Stimulated activated CD8-positive, alpha-beta memory T cell treated with anti-CD3 and anti-CD28 coated beads, Interleukin-12 subunit alpha, Interleukin-12 subunit beta, amount 100 ng/mL, for 24 hours (primary cell): Measurements from ENCODE around the gene CACNA1A.
"Not testable (repeated sequence)": the region's sequence is repeated elsewhere in the genome, so short reads cannot be mapped to it uniquely, and the experiment has no call there.

ENCODE experiments used
- DNase-seq: peaks from one replicate; pipeline ENCODE4 v3.0.0-alpha.2; 2020; ENCODE audit errors: extremely low read depth

Gene CACNA1A

DNA sequence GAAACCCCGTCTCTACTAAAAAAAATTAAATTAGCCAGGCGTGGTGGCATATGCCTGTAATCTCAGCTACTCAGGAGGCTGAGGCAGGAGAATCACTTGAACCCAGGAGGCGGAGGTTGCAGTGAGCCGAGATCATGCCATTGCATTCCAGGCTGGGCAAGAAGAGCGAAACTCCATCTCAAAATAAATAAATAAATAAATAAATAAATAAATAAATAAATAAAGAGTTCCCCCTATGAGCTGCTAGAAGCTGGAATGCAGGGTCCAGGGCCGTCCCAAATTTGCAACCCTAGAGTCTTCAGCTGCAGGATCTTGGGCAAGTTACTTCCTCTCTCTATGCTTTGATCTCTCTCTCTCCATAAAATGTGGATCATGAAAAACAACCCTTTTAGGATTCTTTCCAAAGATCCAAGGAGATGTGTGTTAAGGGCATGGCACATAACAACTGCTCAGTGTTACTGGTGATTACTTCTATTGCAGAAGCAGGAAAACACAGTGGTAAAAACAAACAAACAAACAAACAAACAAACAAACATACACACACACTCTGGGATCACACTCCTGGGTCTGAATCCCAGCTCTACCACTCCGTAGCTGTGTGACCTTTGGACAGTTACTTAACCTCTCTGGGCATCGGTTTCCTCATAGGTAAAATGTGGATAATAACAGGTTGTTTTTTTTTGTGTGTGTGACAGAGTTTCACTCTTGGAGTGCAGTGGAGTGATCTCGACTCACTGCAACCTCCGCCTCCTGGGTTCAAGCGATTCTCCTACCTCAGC, 78.8 kb downstream of the CACNA1A start:
- DNase-seq, result no peak

DNA sequence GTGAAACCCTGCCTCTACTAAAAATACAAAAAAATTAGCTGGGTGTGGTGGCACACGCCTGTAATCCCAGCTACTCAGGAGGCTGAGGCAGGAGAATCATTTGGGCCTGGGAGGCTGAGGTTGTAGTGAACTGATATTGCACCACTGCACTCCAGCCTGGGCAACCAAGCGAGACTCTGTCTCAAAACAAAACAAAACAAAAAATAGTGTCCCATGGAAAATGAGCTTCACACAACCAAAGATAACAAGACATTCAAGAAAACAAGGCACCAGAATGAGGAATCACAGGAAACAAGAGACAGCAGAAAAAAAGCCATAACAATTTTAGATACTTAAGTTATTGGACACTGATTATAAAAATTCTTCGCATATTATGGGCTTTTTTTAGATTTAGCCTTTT, 80.4 kb downstream of the CACNA1A start:
- not testable (repeated sequence) for DNase-seq

DNA sequence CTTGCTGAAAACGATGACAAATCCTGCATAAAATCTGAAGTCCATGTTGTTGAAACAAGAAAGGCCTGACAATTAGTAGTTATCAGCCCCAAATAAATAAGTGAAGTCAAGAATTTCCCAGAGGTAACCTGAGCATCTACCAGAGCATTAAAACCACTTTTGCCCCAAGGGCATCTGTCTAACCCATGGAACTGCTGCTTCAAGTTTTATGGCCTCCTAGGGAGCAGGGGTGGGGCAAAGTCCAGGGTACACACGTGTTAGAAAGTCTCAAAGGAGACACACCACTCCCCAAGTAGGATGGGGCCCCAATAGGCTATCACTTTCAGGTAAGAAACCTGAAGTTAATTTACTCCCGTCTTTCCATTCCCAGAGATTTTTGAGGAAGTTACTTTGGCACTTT, 81.1 kb downstream of the CACNA1A start:
- no peak for DNase-seq

DNA sequence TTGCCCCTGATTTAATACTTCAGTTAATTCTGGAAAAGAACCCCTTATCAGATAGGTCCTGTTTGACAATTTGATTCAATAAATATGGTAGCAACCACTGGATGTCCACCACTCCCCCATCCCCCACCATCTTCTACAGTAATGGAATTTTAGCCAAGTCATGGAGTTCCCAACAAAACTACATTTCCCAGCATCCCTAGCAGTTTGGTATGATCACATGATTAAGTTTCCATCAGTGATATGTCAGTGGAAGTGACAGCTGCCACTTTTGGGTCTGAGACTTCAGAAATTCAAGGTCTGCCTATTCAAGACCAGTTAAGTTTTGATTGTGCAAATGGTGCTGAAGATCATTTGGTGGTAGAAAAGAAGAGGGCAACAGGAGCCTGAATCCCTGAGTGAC, 85.5 kb downstream of the CACNA1A start:
- no peak for DNase-seq

DNA sequence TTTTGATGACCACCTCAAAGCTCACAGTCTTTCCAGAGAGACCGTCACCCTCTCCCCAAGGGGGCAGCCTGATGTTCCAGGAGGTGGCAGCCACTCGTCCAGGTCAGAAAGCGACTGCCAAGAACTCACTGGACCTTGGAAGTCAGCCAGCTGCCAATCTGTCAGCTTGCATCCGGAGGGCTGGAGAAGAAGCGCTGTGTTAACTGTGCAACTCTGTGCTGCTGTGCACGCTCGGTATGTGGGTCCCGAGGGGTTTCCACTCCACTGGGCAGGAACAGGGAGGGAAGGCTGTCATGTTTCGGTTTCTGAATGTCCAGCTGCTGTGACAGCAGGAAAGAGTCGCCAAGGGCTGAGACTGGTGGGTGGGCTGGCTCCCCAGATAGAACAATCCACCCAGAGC, 89.2 kb downstream of the CACNA1A start:
- no peak for DNase-seq

DNA sequence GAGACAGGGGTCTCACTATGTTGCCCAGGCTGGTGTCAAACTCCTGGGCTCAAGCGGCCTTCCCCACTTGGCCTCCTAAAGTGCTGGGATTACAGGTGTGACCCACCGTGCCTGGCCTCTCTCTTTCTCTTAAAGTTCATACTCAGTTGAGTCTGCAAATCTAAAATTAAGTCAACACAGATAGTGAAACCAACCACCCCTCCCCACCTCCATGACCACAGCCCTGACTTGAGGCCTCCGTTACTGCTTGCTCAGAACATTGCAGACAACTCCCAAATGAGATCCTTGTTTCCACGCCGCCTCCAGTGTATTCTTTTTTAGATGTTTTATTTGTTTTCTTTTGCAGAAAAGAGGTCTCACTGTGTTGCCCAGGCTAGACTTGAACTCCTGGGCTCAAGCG, 94.4 kb downstream of the CACNA1A start:
- DNase-seq, result no peak

DNA sequence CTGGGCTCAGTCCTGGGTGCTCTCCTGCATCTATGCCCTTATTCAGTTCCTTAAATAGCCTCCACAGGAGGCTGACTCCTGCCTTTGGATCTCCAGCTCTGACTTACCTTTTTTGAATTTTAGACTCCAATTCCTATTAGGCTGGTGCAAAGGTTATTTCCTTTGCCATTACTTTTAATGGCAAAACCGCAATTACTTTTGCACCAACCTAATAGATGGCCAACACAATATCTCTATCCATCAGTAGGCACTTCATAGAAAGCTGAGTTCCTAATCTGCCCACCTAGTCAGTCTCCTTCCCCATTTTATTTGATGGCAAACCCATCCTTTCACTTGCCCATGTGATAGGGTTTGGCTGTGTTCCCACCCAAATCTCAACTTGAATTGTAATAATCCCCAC, 95.3 kb downstream of the CACNA1A start:
- DNase-seq, result no peak

DNA sequence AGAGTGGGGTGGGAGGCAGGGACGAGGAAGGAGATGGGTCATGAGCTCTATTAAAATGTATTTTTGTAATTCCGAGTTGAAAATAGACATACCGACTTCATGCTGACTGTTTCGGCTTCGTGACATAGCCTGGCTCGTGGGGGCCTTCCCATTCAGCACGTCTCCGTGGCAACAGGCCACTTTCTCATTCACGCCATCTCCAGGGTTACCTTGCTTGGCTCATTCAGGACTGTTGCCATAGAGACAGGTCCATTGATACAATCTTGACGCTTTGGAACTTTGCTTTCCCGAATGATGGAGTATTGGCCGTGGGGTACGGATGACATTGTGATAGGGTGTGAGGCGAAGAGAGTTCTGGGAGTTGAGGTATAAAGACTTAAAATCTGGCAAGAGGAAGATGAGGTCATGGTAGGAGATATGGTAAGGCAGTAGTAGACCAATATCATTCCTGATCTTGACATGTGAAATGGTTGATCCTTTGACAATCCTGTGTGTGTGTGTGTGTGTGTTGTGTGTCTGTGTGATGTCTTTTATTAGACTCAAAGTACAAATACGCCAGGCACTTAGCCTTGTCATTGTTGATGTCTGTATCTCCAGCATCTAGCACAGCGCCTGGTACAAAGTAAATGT, 97.3 kb downstream of the CACNA1A start:
- no peak for DNase-seq

DNA sequence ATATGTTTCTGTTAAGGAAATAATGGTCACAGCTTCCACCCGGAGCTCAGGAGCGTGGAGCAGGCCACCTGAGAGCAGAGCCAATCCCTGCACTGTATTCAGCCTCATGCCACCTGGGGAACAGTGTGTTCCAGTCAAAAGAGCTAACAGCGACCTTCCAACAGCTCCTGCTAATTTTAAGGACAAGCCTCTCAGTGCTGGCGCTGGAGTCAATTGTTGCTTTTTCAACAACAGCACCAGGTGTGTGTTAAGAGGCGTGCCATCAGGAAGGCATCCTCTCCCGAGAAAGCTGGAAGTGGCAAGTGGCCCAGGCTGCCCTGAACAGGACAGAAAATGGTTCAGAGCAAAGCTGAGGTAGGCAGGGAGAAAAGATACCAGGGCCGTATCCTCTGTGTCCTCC, 102.0 kb downstream of the CACNA1A start:
- no peak for DNase-seq

DNA sequence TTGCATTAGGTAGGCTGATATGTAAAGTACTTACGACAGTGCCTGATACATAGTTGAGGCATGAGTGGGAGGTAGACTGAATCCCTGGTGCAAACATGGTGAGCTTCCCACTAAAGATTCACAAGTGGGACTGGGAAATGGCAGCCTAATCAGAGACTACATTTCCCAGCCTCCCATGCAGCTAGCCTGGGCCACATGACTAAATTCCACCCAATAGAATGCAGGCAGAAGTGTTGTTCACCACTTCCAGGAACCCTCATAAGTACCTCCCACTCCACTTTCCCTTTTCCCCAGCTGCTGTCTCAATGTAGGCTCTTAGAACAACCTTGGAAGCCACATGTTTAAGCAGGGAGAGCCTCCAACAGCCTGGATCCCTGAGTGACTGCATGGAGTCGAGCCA, 104.9 kb downstream of the CACNA1A start:
- DNase-seq, result no peak

DNA sequence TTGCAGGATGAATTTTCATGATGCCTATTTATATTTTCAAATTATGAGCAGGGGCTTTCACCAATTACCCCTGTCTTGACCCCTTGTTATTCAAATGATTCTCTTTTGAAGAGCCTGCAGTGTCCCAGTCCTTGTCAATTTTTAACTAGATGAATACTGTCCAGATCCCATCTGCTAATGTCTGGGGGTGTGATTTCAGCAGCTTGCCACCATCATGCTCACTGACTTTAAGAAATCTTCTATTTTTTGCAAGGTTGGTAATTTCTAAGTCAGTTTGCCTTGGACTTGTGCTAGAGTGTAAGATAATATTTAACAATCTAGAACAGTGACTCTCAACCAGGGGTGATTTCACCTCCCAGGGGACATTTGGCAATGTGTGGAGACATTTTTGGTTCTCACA, 106.0 kb downstream of the CACNA1A start:
- DNase-seq, result no peak

DNA sequence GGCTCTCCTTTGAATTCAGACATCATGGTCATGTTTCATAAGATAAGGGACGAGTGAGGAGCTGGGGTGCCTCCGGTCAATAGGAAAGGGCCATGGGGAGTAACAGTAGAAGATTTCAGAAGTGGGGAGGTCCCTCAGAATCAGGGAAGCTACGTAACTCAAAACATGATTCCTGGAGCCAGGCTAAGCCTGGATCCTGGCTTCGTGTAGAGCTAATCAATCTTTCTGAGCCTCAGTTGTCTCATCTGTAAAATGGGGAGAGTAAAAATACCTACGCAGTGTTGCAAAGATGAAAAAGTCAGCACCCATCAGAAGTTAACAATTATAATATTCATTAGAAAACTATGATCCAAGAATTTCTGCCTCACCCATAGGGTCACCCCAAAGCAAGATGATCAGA, 106.5 kb downstream of the CACNA1A start:
- DNase-seq, result no peak

DNA sequence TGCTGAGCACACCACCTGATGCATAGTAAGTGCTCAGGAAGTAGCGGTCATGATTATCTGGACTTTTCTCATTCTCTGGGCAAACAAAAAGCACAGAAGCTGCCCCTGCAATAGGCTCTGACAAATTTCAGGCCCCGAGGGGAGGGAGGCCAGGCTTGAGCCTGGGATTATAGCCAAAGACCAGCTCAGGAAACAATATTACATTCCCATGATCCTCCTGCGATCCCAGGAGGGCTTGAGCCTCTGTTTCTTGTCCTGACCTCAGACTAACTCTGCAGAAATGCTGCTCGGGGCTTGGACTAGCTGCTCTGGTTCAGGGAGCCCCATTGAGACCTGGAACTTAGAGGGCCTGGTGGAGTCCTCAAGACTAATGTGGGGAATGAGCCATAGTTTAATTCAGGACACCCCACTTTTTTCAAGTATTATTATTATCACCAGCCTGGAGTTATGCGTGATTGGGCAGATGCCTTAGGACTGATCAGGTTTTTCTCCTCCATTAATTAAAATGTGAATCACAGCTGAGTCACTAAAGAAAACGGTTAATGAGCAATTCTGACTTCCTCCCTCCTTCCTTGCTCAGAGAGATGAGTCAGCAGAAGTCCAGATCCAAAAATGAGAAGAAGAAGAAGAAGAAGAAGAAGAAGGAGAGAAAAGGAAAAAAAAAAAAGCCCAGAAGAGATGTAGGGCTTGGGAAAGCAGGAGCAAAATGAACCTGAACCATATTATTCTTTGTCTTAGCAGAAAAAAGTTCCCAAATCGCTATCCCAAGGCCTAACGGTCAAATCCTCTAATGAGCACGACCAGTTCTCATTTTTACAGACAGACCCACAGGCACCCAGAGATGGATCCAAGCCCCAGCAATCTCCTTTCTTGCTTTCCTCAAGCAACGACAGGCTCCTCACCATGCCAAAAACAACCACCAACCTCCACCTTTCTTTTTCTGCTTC, 107.2 kb downstream of the CACNA1A start:
- no peak for DNase-seq

DNA sequence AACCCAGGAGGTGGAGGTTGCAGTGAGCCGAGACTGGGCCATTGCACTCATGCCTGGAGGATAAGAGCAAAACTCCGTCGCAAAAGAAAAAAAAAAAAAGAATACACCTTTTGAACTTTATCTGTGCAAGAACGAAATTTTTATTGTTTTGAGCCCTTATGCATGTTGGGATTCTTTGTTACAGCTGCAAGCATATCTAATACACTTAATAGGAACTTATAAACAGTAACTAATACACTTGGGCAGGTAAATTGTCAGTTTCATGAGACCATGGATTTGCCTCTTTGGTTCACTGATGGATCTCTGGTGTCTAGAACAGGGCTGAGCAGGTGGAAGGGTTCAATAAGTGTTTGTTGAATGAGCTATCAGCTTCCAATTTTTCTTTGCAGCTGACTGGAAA, 108.1 kb downstream of the CACNA1A start:
- DNase-seq, result no peak

DNA sequence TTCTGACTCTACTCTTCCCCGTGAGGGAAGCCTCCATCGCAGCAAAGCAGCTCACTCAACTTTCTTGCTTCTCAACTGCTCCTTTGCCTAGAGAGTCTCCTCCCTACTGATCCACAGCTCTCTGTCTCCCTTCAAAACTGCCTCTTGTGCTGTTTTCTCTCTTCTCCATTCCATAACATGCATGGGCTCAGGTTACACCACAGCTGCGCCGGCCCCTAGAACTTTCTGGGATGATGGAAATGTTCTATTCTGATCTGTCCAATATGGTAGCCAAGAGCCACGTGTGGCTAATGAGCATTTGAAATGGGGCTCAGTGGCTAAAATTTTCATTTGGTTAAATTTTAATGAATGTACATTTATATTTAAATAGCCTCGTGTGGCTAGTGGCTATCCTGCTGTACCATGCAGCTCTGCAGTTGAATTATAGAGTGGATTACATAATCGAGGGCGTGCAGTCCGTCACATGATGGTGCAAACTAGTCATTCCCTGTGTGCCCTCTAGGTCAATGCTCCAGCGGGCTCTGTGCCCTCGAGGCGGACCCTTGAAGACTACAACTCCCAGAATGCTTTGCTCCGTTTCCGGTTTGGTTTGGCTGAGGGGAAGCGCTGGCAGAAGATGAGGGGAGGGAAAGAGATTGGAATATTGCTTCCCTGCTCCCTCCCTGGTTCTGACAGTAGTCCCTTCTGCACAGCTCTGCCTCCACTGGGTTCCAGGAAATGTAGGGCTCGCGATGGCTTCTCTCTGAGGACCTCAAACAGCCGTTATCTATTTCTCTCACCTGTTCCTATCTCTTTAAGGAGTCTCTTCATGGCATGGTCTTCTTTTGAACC, 109.8 kb downstream of the CACNA1A start:
- DNase-seq, result no peak

DNA sequence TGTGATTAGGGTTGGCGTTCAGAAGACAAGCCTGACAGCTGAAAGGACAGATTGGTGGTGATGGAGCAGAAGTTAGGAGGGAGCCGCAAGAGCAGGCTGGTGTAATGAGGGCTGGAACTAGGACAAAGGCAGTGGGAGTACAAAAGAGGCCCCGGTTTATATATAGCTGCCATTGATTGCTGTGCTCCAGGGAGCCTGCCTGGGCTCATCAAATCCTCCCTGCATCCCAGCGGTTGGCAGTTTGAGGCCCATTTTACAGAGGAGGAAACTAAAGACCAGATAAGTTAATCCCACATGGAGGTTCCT, 123.7 kb downstream of the CACNA1A start:
- no peak for DNase-seq

DNA sequence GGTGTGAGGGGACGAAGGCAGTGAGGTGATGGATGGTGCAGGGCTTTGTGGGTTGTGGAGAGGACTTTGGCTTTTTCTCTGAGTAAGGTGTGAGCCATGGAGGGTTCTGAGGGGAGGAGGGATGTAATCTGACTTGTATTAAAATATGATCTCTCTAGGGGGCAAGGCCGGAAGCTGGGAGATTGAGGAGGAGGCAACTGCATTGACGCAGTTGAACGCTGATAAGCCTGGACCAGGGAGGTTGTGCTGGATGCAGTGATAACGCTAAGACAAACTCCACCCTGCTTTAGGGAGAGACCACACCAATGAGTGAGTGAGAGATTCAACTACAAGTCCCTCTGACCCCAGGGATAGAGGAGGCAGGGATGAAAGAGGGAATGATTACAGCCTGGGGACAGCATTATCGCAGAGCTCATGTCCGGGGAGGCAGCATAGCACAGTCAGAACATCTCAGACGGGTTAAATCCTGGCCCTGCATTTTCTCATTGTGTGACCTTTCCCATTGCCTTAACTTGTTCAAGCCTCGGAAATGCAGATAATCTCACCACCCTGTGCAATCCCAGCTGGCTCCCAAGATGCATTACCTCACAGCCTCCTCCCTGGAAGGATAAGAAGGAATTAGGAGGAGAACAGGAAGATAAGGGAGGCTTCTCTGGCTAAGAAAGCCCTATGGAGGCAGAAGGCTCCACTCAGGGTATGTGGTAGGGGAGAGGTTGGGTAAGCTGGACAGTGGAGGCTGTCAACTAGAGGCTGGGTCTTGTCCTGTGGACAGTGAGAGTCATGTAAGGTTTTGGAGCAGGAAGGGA, 124.2 kb downstream of the CACNA1A start:
- DNase-seq, result no peak

DNA sequence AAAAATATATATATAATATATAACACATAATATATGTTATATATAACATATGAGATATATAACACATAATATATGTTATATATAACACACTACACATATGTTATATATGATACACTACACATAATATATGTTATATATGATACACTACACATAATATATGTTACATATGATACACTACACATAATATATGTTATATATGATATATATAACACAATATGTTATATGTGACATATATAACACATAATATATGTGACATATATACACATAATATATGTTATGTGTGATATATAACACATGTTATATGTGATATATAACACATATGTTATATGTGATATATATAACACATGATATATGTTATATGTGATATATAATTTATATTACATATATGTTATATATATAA, 129.7 kb downstream of the CACNA1A start:
- DNase-seq, result no peak

DNA sequence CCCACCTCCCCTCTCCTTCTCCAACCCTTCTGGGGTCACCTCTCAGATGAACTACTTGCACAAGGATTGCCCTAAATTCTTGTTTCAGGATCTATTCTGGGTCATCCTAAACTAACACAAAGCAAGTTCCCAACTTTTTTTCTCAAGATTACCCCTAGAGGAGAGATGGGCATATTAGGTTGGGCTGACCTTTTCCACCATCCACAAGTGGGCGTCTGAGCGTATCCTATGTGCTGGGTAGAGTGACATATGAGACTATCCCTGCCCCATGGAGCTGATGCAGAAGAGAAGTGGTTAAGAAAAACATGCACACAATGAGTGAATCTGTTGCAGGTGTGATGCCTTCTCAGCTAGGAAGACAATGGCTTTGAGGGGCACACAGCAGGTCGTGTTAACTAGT, 132.7 kb downstream of the CACNA1A start:
- DNase-seq, result no peak

DNA sequence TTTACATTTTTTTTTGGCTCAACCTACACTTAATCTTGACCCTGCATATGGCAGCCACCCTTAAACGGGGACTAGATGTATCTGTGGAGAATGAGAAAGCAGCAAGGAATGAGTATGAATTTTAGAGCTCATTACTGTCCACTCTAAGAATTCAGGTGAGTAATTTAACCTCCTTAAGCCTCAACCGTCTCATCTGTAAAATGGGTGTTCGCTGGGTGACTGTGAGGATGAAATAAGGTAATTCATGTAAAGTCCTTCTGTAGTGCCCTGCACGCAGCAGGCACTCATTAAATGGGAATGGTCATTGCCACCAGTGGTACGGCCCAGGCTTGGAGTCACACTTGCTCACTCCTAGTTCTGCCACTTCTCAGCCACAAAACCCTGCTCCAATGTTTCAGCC, 135.3 kb downstream of the CACNA1A start:
- no peak for DNase-seq

DNA sequence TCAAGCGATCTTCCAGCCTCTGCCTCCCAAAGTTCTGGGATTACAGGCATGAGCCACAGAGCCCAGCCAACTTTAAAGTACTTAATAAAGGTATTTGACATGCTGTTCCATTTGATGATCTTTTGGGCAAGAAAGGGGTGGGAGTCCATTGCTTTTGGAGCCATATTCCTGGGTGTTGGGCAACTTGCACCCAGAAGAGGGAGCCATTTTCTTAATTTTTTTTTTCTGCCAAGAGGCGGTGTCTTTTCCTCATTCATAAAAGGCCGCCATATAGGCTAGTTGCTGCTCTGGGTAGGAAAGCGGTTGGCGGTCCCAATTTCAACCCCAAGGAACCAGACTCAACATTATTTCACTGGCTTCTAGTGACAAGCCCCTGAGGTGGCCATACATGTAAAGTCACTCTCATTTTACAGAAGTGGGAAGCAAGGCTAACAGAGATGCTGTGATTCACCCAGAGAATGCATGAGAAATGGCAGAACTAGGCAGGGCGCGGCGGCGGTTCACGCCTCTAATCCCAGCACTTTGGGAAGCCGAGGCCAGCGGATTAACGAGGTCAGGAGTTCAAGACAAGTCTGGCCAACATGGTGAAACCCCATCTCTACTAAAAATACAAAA, 139.6 kb downstream of the CACNA1A start:
- DNase-seq, result no peak
